Central memory CD8-positive, alpha-beta T cell (primary cell): ENCODE results near the gene CSF2RB.

Experiments
- ATAC-seq: fragments of 150-1000 bp; cut with Tn5 transposase; replicated peaks from 2 replicates; pipeline ENCODE4 v1.10.0; 2022; ENCODE audit warnings: mild to moderate bottlenecking, moderate FRiP score, moderate number of reproducible peaks; ENCODE audit not compliant: poor library complexity, severe bottlenecking; ENCODE audit errors: extremely low read depth
- DNase-seq, 2 donors: peaks; one replicate each; pipeline ENCODE4 v3.0.0; 2021; ENCODE audit warnings: low spot score in 2 of 2
- H3K27ac Mint-ChIP-seq: one replicate; pipeline ENCODE4 v1.8.0; 2022; ENCODE audit warnings: low read depth, mild to moderate bottlenecking, moderate library complexity, mixed read lengths
- H3K27me3 Mint-ChIP-seq: one replicate; pipeline ENCODE4 v1.8.0; 2022; ENCODE audit warnings: mixed read lengths
- H3K36me3 Mint-ChIP-seq: one replicate; pipeline ENCODE4 v1.8.0; 2022; ENCODE audit warnings: mild to moderate bottlenecking, moderate library complexity, mixed read lengths; ENCODE audit not compliant: insufficient read depth
- H3K4me1 Mint-ChIP-seq: one replicate; pipeline ENCODE4 v1.8.0; 2022; ENCODE audit warnings: mixed read lengths
- H3K4me3 Mint-ChIP-seq: one replicate; pipeline ENCODE4 v1.8.0; 2022; ENCODE audit warnings: mild to moderate bottlenecking, moderate library complexity, mixed read lengths
- H3K9me3 Mint-ChIP-seq: one replicate; pipeline ENCODE4 v1.8.0; 2022; ENCODE audit warnings: mixed read lengths

CSF2RB gene

DNA sequence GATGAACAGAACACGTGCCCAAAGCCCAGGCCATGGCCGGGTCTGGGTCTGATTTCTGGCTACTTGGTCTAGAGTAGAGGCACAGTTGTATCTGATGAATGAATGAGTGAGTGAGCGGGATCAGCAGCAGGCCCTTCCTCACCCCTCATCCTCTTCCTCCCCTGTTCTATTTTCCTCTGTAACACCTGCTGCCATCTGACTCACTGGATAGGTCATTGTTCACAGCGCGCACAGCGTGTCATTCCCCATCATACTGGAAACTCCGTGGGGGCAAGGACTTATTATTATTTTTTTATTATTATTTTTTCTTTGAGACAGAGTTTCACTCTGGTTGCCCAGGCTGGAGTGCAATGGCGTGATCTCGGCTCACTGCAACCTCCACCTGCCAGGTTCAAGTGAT lies 38.7 kb upstream of the CSF2RB start:
- no peak overlapping the region for H3K27ac Mint-ChIP-seq
- H3K4me3 Mint-ChIP-seq, result no peak overlapping the region
- H3K4me1 Mint-ChIP-seq, result peaks cover 5% of the 10 kb centered on the region
- peaks cover 4% of the 10 kb centered on the region for H3K36me3 Mint-ChIP-seq
- peaks cover 16% of the 10 kb centered on the region for H3K27me3 Mint-ChIP-seq
- ATAC-seq (no peak), DNase-seq (no peak)
- peaks cover 2% of the 10 kb centered on the region for H3K9me3 Mint-ChIP-seq

DNA sequence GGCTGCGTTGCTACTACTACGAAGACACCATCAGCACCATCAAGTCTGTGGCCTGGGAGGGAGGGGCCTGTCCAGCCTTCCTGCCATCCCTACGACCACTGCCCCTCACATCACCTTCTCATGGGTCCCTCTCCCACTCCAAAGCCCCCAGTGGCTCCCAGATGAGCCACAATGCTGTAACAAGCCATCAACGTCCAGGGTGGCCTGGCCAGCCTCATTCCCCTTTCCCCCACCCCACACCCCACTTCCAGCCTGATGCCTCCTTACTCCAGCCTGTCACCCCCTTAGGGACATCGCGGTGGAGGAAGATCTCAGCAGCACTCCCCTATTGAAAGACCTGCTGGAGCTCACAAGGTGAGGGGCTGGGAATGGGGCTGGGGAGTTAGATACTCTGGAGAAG lies 37.7 kb upstream of the CSF2RB start:
- no peak for ATAC-seq
- Mint-ChIP-seq H3K27ac (no peak overlapping the region), H3K27me3 (peaks cover 22% of the 10 kb centered on the region), H3K4me1 (peaks cover 5% of the 10 kb centered on the region), H3K9me3 (peaks cover 12% of the 10 kb centered on the region), H3K4me3 (no peak overlapping the region), H3K36me3 (peaks cover 4% of the 10 kb centered on the region)
- DNase-seq, result no peak

DNA sequence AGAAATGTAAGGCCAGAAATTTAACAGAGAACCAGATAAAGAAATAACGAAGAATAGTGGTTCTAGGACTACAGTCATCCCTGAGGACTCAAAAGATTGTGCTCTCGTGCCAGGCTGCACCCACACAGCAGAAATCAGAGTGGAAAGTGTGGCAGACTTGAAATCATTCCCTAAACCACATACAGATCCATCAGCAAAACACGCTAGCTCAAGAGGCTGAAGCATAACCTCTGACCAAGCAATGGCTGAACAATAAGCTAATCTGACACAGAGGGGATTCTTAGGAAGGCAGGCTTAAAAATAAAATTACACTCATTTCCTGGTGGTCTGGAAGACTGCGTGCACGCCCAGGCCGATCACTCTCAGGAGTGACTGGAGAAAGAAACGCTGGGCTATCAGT lies 33.7 kb upstream of the CSF2RB start:
- Mint-ChIP-seq H3K4me1 (no peaks in the 10 kb centered on the region), H3K4me3 (no peak overlapping the region), H3K27me3 (peaks cover 47% of the 10 kb centered on the region), H3K27ac (no peak overlapping the region), H3K36me3 (peaks cover 3% of the 10 kb centered on the region), H3K9me3 (peaks cover 20% of the 10 kb centered on the region)
- ATAC-seq, result no peak
- no peak for DNase-seq

DNA sequence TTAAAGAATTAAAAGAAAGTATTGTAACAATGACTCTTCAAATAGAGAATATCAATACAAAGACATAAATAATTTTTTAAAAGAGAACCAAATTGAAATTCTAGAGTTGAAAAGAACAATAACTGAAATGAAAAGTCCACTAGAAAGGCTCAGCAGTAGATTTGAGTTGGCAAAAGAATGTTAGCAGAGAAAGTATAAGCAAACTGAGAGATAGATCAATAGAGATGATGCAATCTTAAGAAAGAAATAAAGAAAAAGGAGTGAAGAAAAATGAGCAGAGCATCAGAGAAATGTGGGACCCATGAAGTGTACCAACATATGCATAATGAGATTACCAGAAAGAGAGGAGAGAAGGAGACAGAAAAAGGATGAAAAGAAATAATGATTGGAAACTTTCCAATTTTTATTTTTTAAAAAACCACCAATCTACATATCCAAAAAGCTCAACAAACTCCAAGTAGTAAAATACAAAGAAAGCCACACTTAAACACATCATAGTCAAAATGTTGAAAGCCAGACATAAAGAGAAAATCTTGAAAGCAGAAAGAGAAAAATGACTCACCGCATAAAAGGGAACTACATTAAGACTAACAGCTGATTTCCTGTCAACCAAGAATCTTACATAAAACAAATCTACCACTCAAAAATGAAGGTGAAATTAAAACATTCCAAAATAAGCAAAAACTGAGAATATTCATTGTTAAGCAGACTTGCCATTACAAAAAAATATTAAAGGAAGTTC lies 31.8 kb upstream of the CSF2RB start:
- Mint-ChIP-seq H3K27ac (no peak overlapping the region), H3K4me1 (no peaks in the 10 kb centered on the region), H3K27me3 (peaks cover 55% of the 10 kb centered on the region), H3K36me3 (peaks cover 3% of the 10 kb centered on the region), H3K9me3 (peaks cover 20% of the 10 kb centered on the region), H3K4me3 (no peak overlapping the region)
- no peak for DNase-seq
- ATAC-seq, result no peak

DNA sequence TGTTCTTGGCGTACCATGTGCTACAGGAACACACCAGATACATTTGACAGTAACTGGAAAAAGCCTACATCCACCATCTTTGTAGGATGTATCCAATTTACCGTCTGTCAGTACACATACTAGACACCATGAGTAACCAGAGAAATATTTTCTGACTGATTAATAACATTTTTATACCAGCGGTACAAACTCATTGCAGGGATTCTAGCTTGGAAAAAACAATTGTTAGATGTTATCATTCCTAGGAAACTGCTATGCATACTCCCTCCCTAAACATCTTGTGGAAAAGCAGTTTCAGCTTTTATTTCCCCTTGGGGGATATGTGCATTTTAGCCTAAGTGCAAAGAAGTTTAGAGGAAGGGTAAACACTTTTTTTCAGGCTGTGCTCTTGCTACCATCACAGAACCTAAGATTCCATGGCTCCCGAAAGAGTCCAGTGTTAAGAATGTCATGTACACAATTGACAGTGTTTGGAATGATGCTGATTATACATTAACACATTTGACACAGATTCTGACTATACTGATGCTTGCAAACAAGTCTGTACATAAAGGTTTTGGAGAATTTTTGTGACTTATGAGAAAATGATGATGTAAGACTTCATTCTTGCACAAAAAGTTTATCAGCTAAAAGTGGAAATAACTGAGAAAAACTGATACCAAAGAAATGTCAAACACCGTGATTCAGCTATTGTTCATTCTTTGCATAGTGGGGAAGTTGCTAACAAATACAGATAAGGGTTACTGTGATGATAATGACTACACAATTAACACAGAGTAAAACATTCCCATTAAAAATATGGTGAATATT lies 28.9 kb upstream of the CSF2RB start:
- no peaks in the 10 kb centered on the region for H3K36me3 Mint-ChIP-seq
- peaks cover 5% of the 10 kb centered on the region for H3K4me1 Mint-ChIP-seq
- peaks cover 20% of the 10 kb centered on the region for H3K9me3 Mint-ChIP-seq
- peaks cover 70% of the 10 kb centered on the region for H3K27me3 Mint-ChIP-seq
- H3K4me3 Mint-ChIP-seq, result no peak overlapping the region
- no peak overlapping the region for H3K27ac Mint-ChIP-seq
- no peak for ATAC-seq
- no peak for DNase-seq

DNA sequence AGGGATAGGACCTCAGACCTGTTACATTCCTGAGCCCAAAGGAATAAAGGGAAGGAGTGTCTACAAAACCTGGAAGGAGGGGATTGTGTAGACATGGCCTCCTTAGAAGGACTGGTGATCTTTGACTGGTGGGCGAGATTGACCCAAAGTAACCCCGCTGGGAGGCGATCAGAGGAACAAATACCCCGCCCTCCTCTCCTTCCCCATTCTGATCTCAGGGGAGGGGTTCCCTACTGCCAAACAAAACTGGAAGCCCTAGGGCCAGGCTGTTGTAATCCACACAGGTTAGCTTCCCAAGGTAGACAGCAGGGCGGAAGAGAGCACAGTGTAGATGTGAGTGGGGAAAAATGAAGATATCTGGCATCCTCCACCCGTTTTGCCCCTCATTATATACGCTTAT lies 28.0 kb upstream of the CSF2RB start:
- ATAC-seq, result no peak
- H3K27ac Mint-ChIP-seq, result no peak overlapping the region
- DNase-seq, result no peak
- H3K27me3 Mint-ChIP-seq, result peaks cover 62% of the 10 kb centered on the region
- peaks cover 11% of the 10 kb centered on the region for H3K9me3 Mint-ChIP-seq
- no peak overlapping the region for H3K4me3 Mint-ChIP-seq
- no peaks in the 10 kb centered on the region for H3K36me3 Mint-ChIP-seq
- H3K4me1 Mint-ChIP-seq, result peaks cover 5% of the 10 kb centered on the region

DNA sequence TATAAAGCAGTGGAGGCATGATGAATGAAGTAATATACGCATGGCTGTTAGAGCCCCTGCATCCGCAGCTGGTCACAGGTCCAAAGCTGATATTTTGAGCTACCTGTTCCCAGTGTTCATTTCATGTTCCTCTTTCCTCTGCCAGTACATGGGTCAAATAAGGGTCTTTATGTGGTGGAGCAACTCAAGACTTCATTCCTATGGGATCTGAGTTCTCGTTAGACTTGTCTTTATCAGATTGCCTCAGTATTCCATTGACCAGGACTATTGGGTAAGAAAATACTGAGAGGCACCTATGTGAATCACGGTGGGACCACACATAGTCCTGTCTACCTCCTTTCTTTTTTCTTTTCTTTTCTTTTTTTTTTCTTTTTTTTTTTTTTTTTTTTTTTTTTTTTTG lies 27.4 kb upstream of the CSF2RB start:
- DNase-seq (no peak), ATAC-seq (no peak)
- no peak overlapping the region for H3K27ac Mint-ChIP-seq
- no peak overlapping the region for H3K4me3 Mint-ChIP-seq
- peaks cover 5% of the 10 kb centered on the region for H3K4me1 Mint-ChIP-seq
- peaks cover 7% of the 10 kb centered on the region for H3K9me3 Mint-ChIP-seq
- H3K36me3 Mint-ChIP-seq, result no peaks in the 10 kb centered on the region
- H3K27me3 Mint-ChIP-seq, result peaks cover 62% of the 10 kb centered on the region

DNA sequence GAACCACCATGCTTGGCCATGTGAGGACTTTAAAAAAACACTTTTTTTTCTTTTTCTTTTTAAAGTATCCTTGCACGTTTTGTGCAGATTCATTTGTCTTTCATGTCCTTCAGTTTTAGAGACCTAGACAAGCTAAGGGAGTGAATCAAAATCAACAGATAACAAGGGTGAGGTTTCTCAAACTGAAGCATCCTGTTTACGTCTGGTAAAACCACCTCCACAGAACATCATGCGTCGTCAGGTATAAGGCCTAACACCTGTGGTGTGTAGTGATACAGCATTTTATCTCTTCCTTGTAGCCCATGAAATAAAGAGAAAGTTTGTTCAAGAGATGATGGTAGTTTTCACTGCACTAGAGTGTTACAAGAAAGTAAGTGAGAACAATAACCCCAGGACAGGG lies 26.3 kb upstream of the CSF2RB start:
- peak overlapping the region; percentile 7 for H3K27ac Mint-ChIP-seq
- no peak overlapping the region for H3K4me3 Mint-ChIP-seq
- H3K9me3 Mint-ChIP-seq, result no peaks in the 10 kb centered on the region
- ATAC-seq, result peak; percentile 71
- DNase-seq, result no peak
- peaks cover 62% of the 10 kb centered on the region for H3K27me3 Mint-ChIP-seq
- H3K4me1 Mint-ChIP-seq, result peaks cover 5% of the 10 kb centered on the region
- H3K36me3 Mint-ChIP-seq, result no peaks in the 10 kb centered on the region

DNA sequence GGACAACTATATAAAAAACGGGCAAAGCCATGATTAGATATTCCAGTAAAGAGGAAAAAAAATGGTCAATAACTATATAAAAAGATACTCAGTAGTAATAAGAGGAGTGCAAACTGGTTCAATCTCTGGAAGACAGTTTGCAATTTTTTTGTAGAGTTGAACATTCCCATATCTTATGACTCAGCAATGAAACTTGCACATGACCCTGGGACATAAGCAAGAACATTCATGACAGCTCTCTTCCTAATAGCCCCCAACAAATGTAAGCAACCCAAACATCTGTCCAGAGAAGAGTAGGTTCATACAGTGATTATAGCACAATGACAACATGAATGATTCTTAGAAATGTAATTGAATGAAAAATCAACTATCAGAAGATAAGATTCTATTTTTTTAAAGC lies 21.8 kb upstream of the CSF2RB start:
- H3K4me3 Mint-ChIP-seq, result no peak overlapping the region
- no peak for DNase-seq
- no peaks in the 10 kb centered on the region for H3K9me3 Mint-ChIP-seq

DNA sequence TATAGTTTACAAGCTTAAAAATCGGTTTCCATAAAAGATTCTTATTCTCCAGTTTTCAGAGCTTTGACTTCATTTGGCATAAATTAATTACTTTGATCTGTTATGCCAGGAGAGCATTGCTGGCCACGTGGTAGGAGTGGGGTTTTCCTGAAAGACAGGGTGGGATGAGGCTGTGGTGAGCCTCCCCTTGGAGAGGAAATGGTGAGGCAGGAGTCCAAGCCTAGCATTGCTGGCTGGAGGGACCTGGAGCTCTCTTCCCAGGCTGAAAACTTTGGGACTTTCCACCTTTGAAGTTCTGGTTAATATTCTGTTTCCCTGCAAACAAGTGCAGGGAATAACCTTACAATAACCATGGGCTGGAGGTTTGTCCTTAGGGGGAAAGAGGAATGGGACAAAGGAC lies 21.1 kb upstream of the CSF2RB start:
- Mint-ChIP-seq H3K36me3 (no peaks in the 10 kb centered on the region), H3K4me1 (peaks cover 3% of the 10 kb centered on the region), H3K9me3 (no peaks in the 10 kb centered on the region), H3K27me3 (peaks cover 29% of the 10 kb centered on the region), H3K4me3 (no peak overlapping the region), H3K27ac (no peak overlapping the region)
- ATAC-seq (no peak), DNase-seq (no peak)

More for the DNA sequence above, 21.8 kb upstream of the CSF2RB start:
- no peak for ATAC-seq
- peaks cover 33% of the 10 kb centered on the region for H3K27me3 Mint-ChIP-seq
- H3K27ac Mint-ChIP-seq, result no peak overlapping the region
- H3K36me3 Mint-ChIP-seq, result no peaks in the 10 kb centered on the region
- H3K4me1 Mint-ChIP-seq, result peaks cover 5% of the 10 kb centered on the region

DNA sequence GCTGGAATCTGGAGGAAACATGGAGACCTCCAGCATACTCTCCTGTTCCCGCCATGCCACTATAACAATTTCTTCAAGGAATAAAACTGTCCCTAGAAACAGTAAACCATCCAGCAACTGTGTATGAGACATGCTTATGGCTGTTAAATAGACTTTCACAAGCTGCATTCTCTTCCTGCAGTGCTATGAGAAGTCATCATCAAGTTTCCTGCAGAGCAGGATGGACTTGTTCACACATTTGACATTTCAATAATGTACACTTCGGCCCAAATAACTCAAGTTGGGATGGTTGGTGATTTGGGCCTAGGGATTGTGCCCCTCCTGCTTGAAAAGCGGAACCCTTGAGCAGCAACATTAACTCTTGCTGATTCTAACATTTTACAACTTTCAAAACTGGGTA lies 20.2 kb upstream of the CSF2RB start:
- peaks cover 28% of the 10 kb centered on the region for H3K27me3 Mint-ChIP-seq
- no peak for ATAC-seq
- H3K9me3 Mint-ChIP-seq, result no peaks in the 10 kb centered on the region
- H3K27ac Mint-ChIP-seq, result no peak overlapping the region
- H3K36me3 Mint-ChIP-seq, result no peaks in the 10 kb centered on the region
- no peaks in the 10 kb centered on the region for H3K4me1 Mint-ChIP-seq
- H3K4me3 Mint-ChIP-seq, result no peak overlapping the region
- no peak for DNase-seq

DNA sequence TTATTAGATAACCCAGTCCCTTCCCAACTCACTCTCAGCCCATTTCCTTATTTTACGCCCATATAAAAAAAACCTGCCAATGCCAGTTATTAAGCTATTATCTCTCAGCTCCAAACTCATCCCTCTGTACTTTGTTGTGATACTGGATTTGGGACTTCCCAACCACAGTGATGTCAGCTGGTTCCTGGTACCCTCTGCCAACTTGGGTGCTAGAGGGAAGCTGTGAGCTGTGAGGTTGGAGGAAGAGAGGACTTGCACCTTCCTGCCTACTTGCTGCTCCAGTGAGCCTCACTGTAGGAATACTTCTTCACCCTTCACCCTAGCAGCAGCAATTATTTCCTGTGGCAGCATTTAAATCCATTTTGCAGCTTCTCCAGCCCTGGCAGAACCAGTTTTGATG lies 19.2 kb upstream of the CSF2RB start:
- H3K9me3 Mint-ChIP-seq, result no peaks in the 10 kb centered on the region
- no peak overlapping the region for H3K27ac Mint-ChIP-seq
- no peaks in the 10 kb centered on the region for H3K36me3 Mint-ChIP-seq
- no peak for DNase-seq
- peaks cover 28% of the 10 kb centered on the region for H3K27me3 Mint-ChIP-seq
- no peak overlapping the region for H3K4me3 Mint-ChIP-seq
- no peak for ATAC-seq
- no peaks in the 10 kb centered on the region for H3K4me1 Mint-ChIP-seq

DNA sequence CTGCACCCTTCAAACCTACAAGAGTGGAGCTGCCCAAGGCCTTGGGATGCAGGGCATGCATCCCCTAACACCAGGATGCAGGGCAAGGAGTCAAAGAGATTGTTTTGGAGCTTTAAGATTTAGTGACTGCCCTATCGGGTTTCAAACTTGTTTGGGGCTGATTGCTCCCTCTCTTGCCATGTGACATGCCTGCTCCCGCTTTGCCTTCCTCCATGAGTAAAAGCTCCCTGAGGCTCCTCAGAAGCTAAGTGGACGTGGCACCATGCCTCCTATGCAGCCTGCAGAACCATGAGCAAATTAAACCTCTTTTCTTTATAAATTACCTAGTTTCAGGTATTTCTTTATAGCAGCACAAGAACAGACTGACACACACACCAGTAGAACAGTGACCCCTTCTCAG lies 15.8 kb upstream of the CSF2RB start:
- Mint-ChIP-seq H3K36me3 (no peaks in the 10 kb centered on the region), H3K4me1 (peaks cover 7% of the 10 kb centered on the region), H3K27ac (no peak overlapping the region), H3K9me3 (no peaks in the 10 kb centered on the region), H3K27me3 (peaks cover 56% of the 10 kb centered on the region), H3K4me3 (no peak overlapping the region)
- DNase-seq, result no peak
- no peak for ATAC-seq
